Neural cell (in vitro differentiated cells): ENCODE measurements around the gene ALK. TPM values are rescaled to one million over a fixed set of nuclear protein-coding genes. Genes with fewer than 3 reads are reported as not detected.

Experiments used
- H2AFZ ChIP-seq: fragments of 200-600, 300-800 bp; sonication (generic), shearing (Covaris generic); 2 replicates; pipeline ENCODE4 v1.6.0; 2014; ENCODE audit warnings: low read depth, mild to moderate bottlenecking, antibody characterized with exemption, low read length, moderate library complexity
- H3F3A ChIP-seq: fragments of 200-600 bp; shearing (Covaris generic); 2 replicates; pipeline ENCODE4 v1.6.1; 2016; ENCODE audit warnings: mild to moderate bottlenecking, moderate library complexity, mixed read lengths, antibody characterized with exemption, low read length; ENCODE audit not compliant: insufficient read depth, poor library complexity, severe bottlenecking
- H3K27ac ChIP-seq: fragments of 200-600, 300-800 bp; sonication (generic), shearing (Covaris generic); 2 replicates; pipeline ENCODE4 v1.5.1; 2014; ENCODE audit warnings: mild to moderate bottlenecking, low read length, moderate library complexity
- H3K27me3 ChIP-seq: fragments of 300-800, 200-600 bp; sonication (generic), shearing (Covaris generic); 2 replicates; pipeline ENCODE4 v1.6.0; 2014; ENCODE audit warnings: mild to moderate bottlenecking, low read depth, low read length, moderate library complexity; ENCODE audit not compliant: insufficient read depth
- H3K36me3 ChIP-seq: fragments of 300-800, 200-600 bp; sonication (generic), shearing (Covaris generic); 2 replicates; pipeline ENCODE4 v1.5.1; 2014; ENCODE audit warnings: mild to moderate bottlenecking, antibody characterized with exemption, low read length, moderate library complexity; ENCODE audit not compliant: insufficient read depth
- H3K4me2 ChIP-seq: fragments of 300-800, 200-600 bp; sonication (generic), shearing (Covaris generic); 2 replicates; pipeline ENCODE4 v1.6.0; 2014; ENCODE audit warnings: mild to moderate bottlenecking, low read length
- H3K4me3 ChIP-seq: fragments of 300-800, 200-600 bp; sonication (generic), shearing (Covaris generic); 2 replicates; pipeline ENCODE4 v1.5.1; 2014; ENCODE audit warnings: mild to moderate bottlenecking, low read length, moderate library complexity
- H3K79me2 ChIP-seq: fragments of 200-600 bp; shearing (Covaris generic); replicated peaks from 2 replicates; pipeline ENCODE4 v1.6.0; 2014; ENCODE audit warnings: mild to moderate bottlenecking, low read length, moderate library complexity; ENCODE audit not compliant: insufficient read depth
- H3K9ac ChIP-seq: fragments of 300-800, 200-600 bp; sonication (generic), shearing (Covaris generic); 2 replicates; pipeline ENCODE4 v1.6.1; 2016; ENCODE audit warnings: mild to moderate bottlenecking, low read length, mixed read lengths
- H3K9me2 ChIP-seq: fragments of 200-600 bp; shearing (Covaris generic); 2 replicates; pipeline ENCODE4 v1.6.1; 2016; ENCODE audit warnings: mild to moderate bottlenecking, low read length, mixed read lengths; ENCODE audit not compliant: insufficient read depth
- H3K9me3 ChIP-seq: fragments of 200-600, 300-800 bp; sonication (generic), shearing (Covaris generic); 2 replicates; pipeline ENCODE4 v1.6.1; 2016; ENCODE audit warnings: mild to moderate bottlenecking, mixed run types, low read length, moderate library complexity, mixed read lengths
- H4K20me1 ChIP-seq: fragments of 200-600 bp; shearing (Covaris generic); 2 replicates; pipeline ENCODE4 v1.6.1; 2016; ENCODE audit warnings: mild to moderate bottlenecking, mixed run types; ENCODE audit not compliant: insufficient read depth
- CTCF ChIP-seq: fragments of 450-650 bp; IDR thresholded peaks from 2 replicates; pipeline ENCODE4 v1.5.1; 2014; ENCODE audit warnings: antibody characterized with exemption, mild to moderate bottlenecking, moderate library complexity; ENCODE audit not compliant: poor library complexity, severe bottlenecking
- EP300 ChIP-seq: fragments of 450-650 bp; conservative IDR thresholded peaks from 2 replicates; pipeline ENCODE4 v1.6.1; 2014; ENCODE audit warnings: antibody characterized with exemption, mild to moderate bottlenecking, moderate library complexity; ENCODE audit not compliant: poor library complexity, severe bottlenecking
- EZH2 ChIP-seq: fragments of 200-600, 300-800 bp; shearing (Covaris generic), sonication (generic); IDR thresholded peaks from 2 replicates; pipeline ENCODE4 v1.6.1; 2014; ENCODE audit warnings: antibody characterized with exemption, low read length, borderline replicate concordance, mild to moderate bottlenecking; ENCODE audit not compliant: insufficient read depth, poor library complexity, severe bottlenecking
- MXI1 ChIP-seq: fragments of 450-650 bp; conservative IDR thresholded peaks from 2 replicates; pipeline ENCODE4 v1.6.1; 2014; ENCODE audit warnings: antibody characterized with exemption, mild to moderate bottlenecking; ENCODE audit not compliant: poor library complexity, severe bottlenecking
- POLR2AphosphoS5 ChIP-seq: IDR thresholded peaks from 2 replicates; pipeline ENCODE4 v1.6.1; 2012
- RAD21 ChIP-seq: fragments of 450-650 bp; conservative IDR thresholded peaks from 2 replicates; pipeline ENCODE4 v1.6.1; 2014; ENCODE audit warnings: antibody characterized with exemption, mild to moderate bottlenecking, moderate library complexity
- REST ChIP-seq: IDR thresholded peaks from 2 replicates; pipeline ENCODE4 v1.6.1; 2012; ENCODE audit warnings: borderline replicate concordance
- SMC3 ChIP-seq: fragments of 450-650 bp; conservative IDR thresholded peaks from 2 replicates; pipeline ENCODE4 v1.6.1; 2014; ENCODE audit warnings: antibody characterized with exemption, mild to moderate bottlenecking, moderate library complexity; ENCODE audit not compliant: poor library complexity
- TAF1 ChIP-seq: IDR thresholded peaks from 2 replicates; pipeline ENCODE4 v1.6.1; 2012; ENCODE audit warnings: low read depth
- polyA plus RNA-seq: library from polyadenylated mRNA; depleted of rRNA; stranded (reverse); fragments of >200 nt; gene quantifications from 2 replicates; pipeline ENCODE4 v1.2.3, GENCODE V29; 2014

The ALK gene
- polyA plus RNA-seq, 1 donor from 2014 or later, result 7.1 TPM

GRCh38 chr2:29706171-29706720, 215.1 kb downstream of the ALK start:
- Histone ChIP-seq H3K27me3 (no peaks in the 10 kb centered on the region), H3K79me2 (no peaks in the 10 kb centered on the region)

GRCh38 chr2:29705616-29706015, 215.8 kb downstream of the ALK start:
- Histone ChIP-seq H3K36me3 (no peaks in the 10 kb centered on the region), H2AFZ (no peak overlapping the region), H3K27ac (no peak overlapping the region), H3K9ac (no peak overlapping the region), H3K4me2 (no peak overlapping the region), H3K9me2 (no peaks in the 10 kb centered on the region), H3K79me2 (no peaks in the 10 kb centered on the region), H3F3A (no peaks in the 10 kb centered on the region), H3K27me3 (no peaks in the 10 kb centered on the region), H3K4me3 (no peak overlapping the region), H4K20me1 (no peaks in the 10 kb centered on the region), H3K9me3 (no peaks in the 10 kb centered on the region)
- TF ChIP-seq EZH2, result no peak
- TF ChIP-seq TAF1, result no peak
- TF ChIP-seq EP300, result no peak
- TF ChIP-seq REST, result no peak
- no peak for TF ChIP-seq RAD21
- no peak for TF ChIP-seq POLR2AphosphoS5

More at GRCh38 chr2:29706171-29706720, 215.1 kb downstream of the ALK start:
- no peaks in the 10 kb centered on the region for H3K9me3 ChIP-seq
- no peaks in the 10 kb centered on the region for H3K36me3 ChIP-seq
- no peak overlapping the region for H3K9ac ChIP-seq
- no peak overlapping the region for H3K4me3 ChIP-seq
- H3K4me2 ChIP-seq, result no peak overlapping the region
- H3K27ac ChIP-seq, result no peak overlapping the region
- no peak overlapping the region for H2AFZ ChIP-seq
- TF ChIP-seq EP300 (no peak), CTCF (no peak), SMC3 (no peak), REST (no peak), RAD21 (no peak), EZH2 (no peak), TAF1 (no peak), POLR2AphosphoS5 (no peak), MXI1 (no peak)
- H3K9me2 ChIP-seq, result no peaks in the 10 kb centered on the region
- no peaks in the 10 kb centered on the region for H3F3A ChIP-seq
- no peaks in the 10 kb centered on the region for H4K20me1 ChIP-seq
